Measurements from ENCODE around the gene CHTF8.

DNA sequence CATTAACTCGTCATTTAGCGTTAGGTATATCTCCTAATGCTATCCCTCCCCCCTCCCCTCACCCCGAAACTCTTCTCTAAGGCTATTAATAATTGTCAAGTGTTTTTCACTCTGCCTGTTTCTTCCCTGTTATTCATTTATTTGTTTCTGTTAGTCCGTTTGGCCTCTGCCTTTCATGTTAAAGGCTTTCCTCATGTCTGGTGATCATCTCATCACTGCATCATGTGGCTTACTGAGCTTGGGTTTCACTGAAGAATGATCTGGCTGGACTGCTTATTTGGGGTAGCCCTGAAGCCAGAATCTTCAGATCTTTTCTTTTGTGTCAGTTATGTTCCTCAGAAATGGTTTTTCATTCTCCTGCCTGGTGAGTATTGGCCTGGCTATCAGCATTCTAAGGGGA lies 9.5 kb upstream of the CHTF8 start:
- TF ChIP-seq, protein P1, sequence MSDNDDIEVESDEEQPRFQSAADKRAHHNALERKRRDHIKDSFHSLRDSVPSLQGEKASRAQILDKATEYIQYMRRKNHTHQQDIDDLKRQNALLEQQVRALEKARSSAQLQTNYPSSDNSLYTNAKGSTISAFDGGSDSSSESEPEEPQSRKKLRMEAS (IDR thresholded peaks at IDR 0.05; ENCODE audit: low read depth) = no peak
- TF ChIP-seq, protein P2, sequence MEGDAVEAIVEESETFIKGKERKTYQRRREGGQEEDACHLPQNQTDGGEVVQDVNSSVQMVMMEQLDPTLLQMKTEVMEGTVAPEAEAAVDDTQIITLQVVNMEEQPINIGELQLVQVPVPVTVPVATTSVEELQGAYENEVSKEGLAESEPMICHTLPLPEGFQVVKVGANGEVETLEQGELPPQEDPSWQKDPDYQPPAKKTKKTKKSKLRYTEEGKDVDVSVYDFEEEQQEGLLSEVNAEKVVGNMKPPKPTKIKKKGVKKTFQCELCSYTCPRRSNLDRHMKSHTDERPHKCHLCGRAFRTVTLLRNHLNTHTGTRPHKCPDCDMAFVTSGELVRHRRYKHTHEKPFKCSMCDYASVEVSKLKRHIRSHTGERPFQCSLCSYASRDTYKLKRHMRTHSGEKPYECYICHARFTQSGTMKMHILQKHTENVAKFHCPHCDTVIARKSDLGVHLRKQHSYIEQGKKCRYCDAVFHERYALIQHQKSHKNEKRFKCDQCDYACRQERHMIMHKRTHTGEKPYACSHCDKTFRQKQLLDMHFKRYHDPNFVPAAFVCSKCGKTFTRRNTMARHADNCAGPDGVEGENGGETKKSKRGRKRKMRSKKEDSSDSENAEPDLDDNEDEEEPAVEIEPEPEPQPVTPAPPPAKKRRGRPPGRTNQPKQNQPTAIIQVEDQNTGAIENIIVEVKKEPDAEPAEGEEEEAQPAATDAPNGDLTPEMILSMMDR (IDR thresholded peaks at IDR 0.05) = no peak
- TF ChIP-seq, protein P3, sequence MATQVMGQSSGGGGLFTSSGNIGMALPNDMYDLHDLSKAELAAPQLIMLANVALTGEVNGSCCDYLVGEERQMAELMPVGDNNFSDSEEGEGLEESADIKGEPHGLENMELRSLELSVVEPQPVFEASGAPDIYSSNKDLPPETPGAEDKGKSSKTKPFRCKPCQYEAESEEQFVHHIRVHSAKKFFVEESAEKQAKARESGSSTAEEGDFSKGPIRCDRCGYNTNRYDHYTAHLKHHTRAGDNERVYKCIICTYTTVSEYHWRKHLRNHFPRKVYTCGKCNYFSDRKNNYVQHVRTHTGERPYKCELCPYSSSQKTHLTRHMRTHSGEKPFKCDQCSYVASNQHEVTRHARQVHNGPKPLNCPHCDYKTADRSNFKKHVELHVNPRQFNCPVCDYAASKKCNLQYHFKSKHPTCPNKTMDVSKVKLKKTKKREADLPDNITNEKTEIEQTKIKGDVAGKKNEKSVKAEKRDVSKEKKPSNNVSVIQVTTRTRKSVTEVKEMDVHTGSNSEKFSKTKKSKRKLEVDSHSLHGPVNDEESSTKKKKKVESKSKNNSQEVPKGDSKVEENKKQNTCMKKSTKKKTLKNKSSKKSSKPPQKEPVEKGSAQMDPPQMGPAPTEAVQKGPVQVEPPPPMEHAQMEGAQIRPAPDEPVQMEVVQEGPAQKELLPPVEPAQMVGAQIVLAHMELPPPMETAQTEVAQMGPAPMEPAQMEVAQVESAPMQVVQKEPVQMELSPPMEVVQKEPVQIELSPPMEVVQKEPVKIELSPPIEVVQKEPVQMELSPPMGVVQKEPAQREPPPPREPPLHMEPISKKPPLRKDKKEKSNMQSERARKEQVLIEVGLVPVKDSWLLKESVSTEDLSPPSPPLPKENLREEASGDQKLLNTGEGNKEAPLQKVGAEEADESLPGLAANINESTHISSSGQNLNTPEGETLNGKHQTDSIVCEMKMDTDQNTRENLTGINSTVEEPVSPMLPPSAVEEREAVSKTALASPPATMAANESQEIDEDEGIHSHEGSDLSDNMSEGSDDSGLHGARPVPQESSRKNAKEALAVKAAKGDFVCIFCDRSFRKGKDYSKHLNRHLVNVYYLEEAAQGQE (IDR thresholded peaks at IDR 0.05; ENCODE audit: low read depth, low read length) = no peak
- TF ChIP-seq TCF12 (IDR thresholded peaks at IDR 0.05) (no peak), SIN3A (IDR thresholded peaks at IDR 0.05; ENCODE audit: borderline replicate concordance, low read depth, low read length) (no peak), MXI1 (IDR thresholded peaks at IDR 0.05; ENCODE audit: low read depth, low read length) (no peak), EP300 (IDR thresholded peaks at IDR 0.05; ENCODE audit: borderline replicate concordance in 1 of 2, low read depth in 1 of 2, low read length in 1 of 2) (no peak), CHD2 (IDR thresholded peaks at IDR 0.05; ENCODE audit: low read length, partially characterized antibody) (no peak), RAD21 (IDR thresholded peaks at IDR 0.05; ENCODE audit: low read length) (no peak)
- TF ChIP-seq, protein P4, sequence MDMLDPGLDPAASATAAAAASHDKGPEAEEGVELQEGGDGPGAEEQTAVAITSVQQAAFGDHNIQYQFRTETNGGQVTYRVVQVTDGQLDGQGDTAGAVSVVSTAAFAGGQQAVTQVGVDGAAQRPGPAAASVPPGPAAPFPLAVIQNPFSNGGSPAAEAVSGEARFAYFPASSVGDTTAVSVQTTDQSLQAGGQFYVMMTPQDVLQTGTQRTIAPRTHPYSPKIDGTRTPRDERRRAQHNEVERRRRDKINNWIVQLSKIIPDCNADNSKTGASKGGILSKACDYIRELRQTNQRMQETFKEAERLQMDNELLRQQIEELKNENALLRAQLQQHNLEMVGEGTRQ (IDR thresholded peaks at IDR 0.05; ENCODE audit: borderline replicate concordance, low read depth, low read length) = no peak

Measured in SK-N-SH (cell line).